Keratinocyte (primary cell): ENCODE data around the gene PLTP. TPM values are rescaled to one million over a fixed set of nuclear protein-coding genes. Genes with fewer than 3 reads are reported as not detected.

Source experiments
- DNase-seq: peaks from one replicate; pipeline ENCODE4 v3.0.0-alpha.2; 2011; ENCODE audit warnings: low read depth, missing footprints, low spot score
- FAIRE-seq: peaks from 2 replicates; lab custom pipeline; 2011; peaks lifted over from hg19 to GRCh38; lab: Jason Lieb, UNC
- H2AFZ ChIP-seq: 2 replicates; pipeline ENCODE4 v1.6.0; 2012; ENCODE audit warnings: low read length, control low read depth, inconsistent platforms; ENCODE audit not compliant: control insufficient read depth
- H3K27ac ChIP-seq: 2 replicates; pipeline ENCODE4 v1.5.1; 2011; ENCODE audit warnings: low read length; ENCODE audit not compliant: control insufficient read depth, insufficient read depth
- H3K27me3 ChIP-seq: 3 replicates; pipeline ENCODE4 v1.6.0; 2011; ENCODE audit warnings: low read length; ENCODE audit not compliant: control insufficient read depth, insufficient read depth; ENCODE audit errors: extremely low read depth
- H3K36me3 ChIP-seq, 2 experiments: 2 replicates in 1 of 2; 3 replicates in 1 of 2; pipeline ENCODE4 v1.5.1; 2011; ENCODE audit warnings: low read length in 2 of 2, mild to moderate bottlenecking in 1 of 2; ENCODE audit not compliant: control insufficient read depth in 2 of 2, insufficient read depth in 2 of 2; ENCODE audit errors: extremely low read depth in 1 of 2
- H3K4me1 ChIP-seq: 3 replicates; pipeline ENCODE4 v1.5.1; 2011; ENCODE audit warnings: low read length; ENCODE audit not compliant: control insufficient read depth, insufficient read depth; ENCODE audit errors: extremely low read depth
- H3K4me2 ChIP-seq: 3 replicates; pipeline ENCODE4 v1.6.0; 2011; ENCODE audit warnings: low read depth, low read length; ENCODE audit not compliant: control insufficient read depth, insufficient read depth; ENCODE audit errors: extremely low read depth
- H3K4me3 ChIP-seq, 3 experiments: fragments of 200-600 bp in 1 of 3; sonication (generic) in 1 of 3; 2 replicates in 2 of 3; 3 replicates in 1 of 3; pipeline ENCODE4 v1.5.1; 2011 to 2016; ENCODE audit warnings: low read length in 3 of 3, mild to moderate bottlenecking in 3 of 3, control low read depth in 2 of 3, inconsistent platforms in 1 of 3, low read depth in 1 of 3, mixed read lengths in 1 of 3, mixed run types in 1 of 3, moderate library complexity in 1 of 3; ENCODE audit not compliant: control insufficient read depth in 2 of 3, insufficient read depth in 2 of 3; ENCODE audit errors: extremely low read depth in 1 of 3
- H3K79me2 ChIP-seq: 2 replicates; pipeline ENCODE4 v1.6.0; 2012; ENCODE audit warnings: low read length; ENCODE audit not compliant: control insufficient read depth, insufficient read depth
- H3K9ac ChIP-seq: 3 replicates; pipeline ENCODE4 v1.6.0; 2011; ENCODE audit warnings: low read length; ENCODE audit not compliant: control insufficient read depth, insufficient read depth; ENCODE audit errors: extremely low read depth
- H3K9me1 ChIP-seq: 3 replicates; pipeline ENCODE4 v1.6.0; 2011; ENCODE audit warnings: low read length; ENCODE audit not compliant: control insufficient read depth, insufficient read depth; ENCODE audit errors: extremely low read depth
- H3K9me3 ChIP-seq: 2 replicates; pipeline ENCODE4 v1.5.1; 2012; ENCODE audit warnings: low read depth, low read length; ENCODE audit not compliant: control insufficient read depth
- H4K20me1 ChIP-seq: 3 replicates; pipeline ENCODE4 v1.6.0; 2011; ENCODE audit warnings: low read length; ENCODE audit not compliant: control insufficient read depth, insufficient read depth; ENCODE audit errors: extremely low read depth
- EZH2 ChIP-seq: IDR thresholded peaks from one replicate; pipeline ENCODE4 v1.6.1; 2012; ENCODE audit warnings: inconsistent platforms, mild to moderate bottlenecking, low read length, moderate library complexity
- dilution Hi-C: fragments of 300-500 bp; cut with MboI; formaldehyde crosslinking; loops from one replicate; pipeline ENCODE4 v1.7.0; 2020; ENCODE audit warnings: low sequenced_read_pairs; ENCODE audit not compliant: extremely low pct_ligation_motif_present
- polyA plus RNA-seq, 5 experiments: library from polyadenylated mRNA; depleted of rRNA in 3 of 5; stranded (reverse) in 3 of 5; stranded (forward) in 1 of 5; unstranded in 1 of 5; fragments of >200 nt; gene quantifications; 1 replicate in 1 of 5; 2 replicates in 3 of 5; 3 replicates in 1 of 5; pipeline versions ENCODE4 v1.2.1 to v1.2.3, GENCODE V29; 2011 to 2012; ENCODE audit warnings: missing spikeins in 2 of 5, low read depth in 1 of 5, low replicate concordance in 1 of 5
- TF ChIP-seq, protein P1 (sequence below), 3 experiments: IDR thresholded peaks in 1 of 3; conservative IDR thresholded peaks in 1 of 3; optimal IDR thresholded peaks in 1 of 3; 2 replicates in 2 of 3; 3 replicates in 1 of 3; pipeline versions ENCODE3 to v1.5.1; 2011; ENCODE audit warnings: low read length in 3 of 3, mild to moderate bottlenecking in 3 of 3, moderate library complexity in 2 of 3, control low read depth in 1 of 3, inconsistent platforms in 1 of 3; ENCODE audit not compliant: insufficient read depth in 2 of 3; ENCODE audit errors: extremely low read depth in 1 of 3

The PLTP gene
- polyA plus RNA-seq, 1 donor (not counting 4 experiments of a cell fraction or from before 2014, with no cell fraction given), result 26.3 TPM

- Histone ChIP-seq H3K27ac (no peak overlapping the region), H3K9me3 (no peaks in the 10 kb centered on the region), H3K36me3 (peaks cover 9 to 18% of the 10 kb centered on the region in 2 experiments), H3K4me2 (no peak overlapping the region), H3K4me1 (peaks cover 13% of the 10 kb centered on the region), H2AFZ (no peak overlapping the region), H3K9ac (no peak overlapping the region), H4K20me1 (no peaks in the 10 kb centered on the region), H3K9me1 (no peaks in the 10 kb centered on the region), H3K4me3 (no peak overlapping the region), H3K79me2 (no peaks in the 10 kb centered on the region), H3K27me3 (no peaks in the 10 kb centered on the region)
- no peak for DNase-seq
- dilution Hi-C loops, result no loop called here
- no peak for TF ChIP-seq EZH2
- TF ChIP-seq, protein P1, sequence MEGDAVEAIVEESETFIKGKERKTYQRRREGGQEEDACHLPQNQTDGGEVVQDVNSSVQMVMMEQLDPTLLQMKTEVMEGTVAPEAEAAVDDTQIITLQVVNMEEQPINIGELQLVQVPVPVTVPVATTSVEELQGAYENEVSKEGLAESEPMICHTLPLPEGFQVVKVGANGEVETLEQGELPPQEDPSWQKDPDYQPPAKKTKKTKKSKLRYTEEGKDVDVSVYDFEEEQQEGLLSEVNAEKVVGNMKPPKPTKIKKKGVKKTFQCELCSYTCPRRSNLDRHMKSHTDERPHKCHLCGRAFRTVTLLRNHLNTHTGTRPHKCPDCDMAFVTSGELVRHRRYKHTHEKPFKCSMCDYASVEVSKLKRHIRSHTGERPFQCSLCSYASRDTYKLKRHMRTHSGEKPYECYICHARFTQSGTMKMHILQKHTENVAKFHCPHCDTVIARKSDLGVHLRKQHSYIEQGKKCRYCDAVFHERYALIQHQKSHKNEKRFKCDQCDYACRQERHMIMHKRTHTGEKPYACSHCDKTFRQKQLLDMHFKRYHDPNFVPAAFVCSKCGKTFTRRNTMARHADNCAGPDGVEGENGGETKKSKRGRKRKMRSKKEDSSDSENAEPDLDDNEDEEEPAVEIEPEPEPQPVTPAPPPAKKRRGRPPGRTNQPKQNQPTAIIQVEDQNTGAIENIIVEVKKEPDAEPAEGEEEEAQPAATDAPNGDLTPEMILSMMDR (optimal IDR thresholded peaks at IDR 0.05 in 1 of 3, IDR thresholded peaks at IDR 0.05 in 1 of 3, conservative IDR thresholded peaks at IDR 0.05 in 1 of 3; ENCODE audit: extremely low read depth in 1 of 3, insufficient read depth in 2 of 3, low read length in 3 of 3), result no peak
- no peak for FAIRE-seq
Measured at GRCh38 chr20:45892828-45893500, 19.0 kb downstream of the PLTP start.

GRCh38 chr20:45892049-45892825 lies 19.7 kb downstream of the PLTP start:
- Histone ChIP-seq H3K27ac (no peak overlapping the region), H3K4me1 (peaks cover 13% of the 10 kb centered on the region), H3K4me3 (peak overlapping the region; percentile 67 to 87 (median 69)), H3K9ac (peak overlapping the region; percentile 78), H3K36me3 (peaks cover 7 to 14% of the 10 kb centered on the region in 2 experiments), H3K27me3 (no peaks in the 10 kb centered on the region), H3K9me1 (no peaks in the 10 kb centered on the region), H2AFZ (no peak overlapping the region), H3K79me2 (no peaks in the 10 kb centered on the region), H3K9me3 (no peaks in the 10 kb centered on the region), H3K4me2 (peak overlapping the region; percentile 88), H4K20me1 (no peaks in the 10 kb centered on the region)
- TF ChIP-seq, protein P1 (optimal IDR thresholded peaks at IDR 0.05 in 1 of 3, IDR thresholded peaks at IDR 0.05 in 1 of 3, conservative IDR thresholded peaks at IDR 0.05 in 1 of 3; ENCODE audit: extremely low read depth in 1 of 3, insufficient read depth in 2 of 3, low read length in 3 of 3), result peak in 1 of 3 experiments; percentile 61
- no peak for TF ChIP-seq EZH2
- no peak for FAIRE-seq
- dilution Hi-C loops, result no loop called here
- DNase-seq, result no peak
